Measurements from ENCODE around the gene LIPC. TPM values are rescaled to one million over a fixed set of nuclear protein-coding genes. Genes with fewer than 3 reads are reported as not detected.

LIPC gene
- total RNA-seq, 1 donor from 2014 or later, result not detected

DNA sequence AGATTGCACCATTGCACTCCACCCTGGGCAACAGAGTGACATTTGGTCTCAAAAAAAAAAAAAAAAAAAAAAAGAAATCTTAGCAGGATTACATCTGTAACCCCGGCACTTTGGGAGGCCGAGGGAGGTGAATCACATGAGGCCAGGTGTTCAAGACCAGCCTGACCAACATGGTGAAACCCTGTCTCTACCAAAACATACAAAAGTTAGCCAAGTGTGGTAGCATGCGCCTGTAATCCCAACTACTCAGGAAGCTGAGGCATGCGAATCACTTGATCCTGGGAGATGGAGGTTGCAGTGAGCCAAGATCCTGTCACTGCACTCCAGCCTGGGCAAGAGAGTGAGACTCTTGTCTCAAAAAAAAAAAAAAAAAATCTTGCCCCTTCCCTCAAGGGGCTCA lies 40.4 kb downstream of the LIPC start:
- DNase-seq (ENCODE audit: low spot score), result no peak

DNA sequence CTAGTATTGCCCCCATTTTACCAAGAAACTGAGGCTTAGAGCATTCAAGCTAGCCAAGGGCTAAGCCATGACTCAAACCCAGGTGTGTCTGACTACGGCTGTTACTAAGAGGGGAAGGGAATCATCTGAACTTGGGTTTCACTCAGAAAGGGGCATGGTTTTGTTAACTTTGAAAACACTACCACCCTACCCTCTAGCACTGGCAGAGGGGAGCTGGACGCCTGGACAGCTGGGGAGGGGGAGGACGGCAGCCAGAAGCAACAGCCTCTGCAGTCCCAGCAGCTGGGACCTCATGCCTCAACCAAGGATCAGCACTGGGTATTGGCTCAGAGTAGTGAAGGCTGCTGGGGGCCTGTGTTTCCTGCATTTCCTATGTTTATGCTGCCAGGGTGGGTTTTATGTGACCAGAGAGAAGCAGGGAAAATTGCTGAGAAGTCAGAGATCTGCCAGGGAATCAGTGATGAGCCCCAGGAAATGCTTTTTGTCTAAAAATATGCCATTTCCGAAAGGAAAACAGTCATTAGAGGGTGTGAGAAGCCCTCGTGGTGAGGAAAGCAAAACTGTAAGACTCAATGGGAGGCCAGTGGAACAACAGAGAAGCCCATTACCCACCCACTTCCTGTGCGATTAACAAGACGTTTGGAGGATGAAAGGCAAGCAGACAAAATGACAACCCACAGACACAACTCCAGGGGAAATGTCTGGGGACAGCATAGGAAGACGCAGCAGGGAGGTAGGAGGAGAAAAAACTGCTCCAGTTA lies 41.2 kb downstream of the LIPC start:
- DNase-seq (ENCODE audit: low spot score), result no peak

DNA sequence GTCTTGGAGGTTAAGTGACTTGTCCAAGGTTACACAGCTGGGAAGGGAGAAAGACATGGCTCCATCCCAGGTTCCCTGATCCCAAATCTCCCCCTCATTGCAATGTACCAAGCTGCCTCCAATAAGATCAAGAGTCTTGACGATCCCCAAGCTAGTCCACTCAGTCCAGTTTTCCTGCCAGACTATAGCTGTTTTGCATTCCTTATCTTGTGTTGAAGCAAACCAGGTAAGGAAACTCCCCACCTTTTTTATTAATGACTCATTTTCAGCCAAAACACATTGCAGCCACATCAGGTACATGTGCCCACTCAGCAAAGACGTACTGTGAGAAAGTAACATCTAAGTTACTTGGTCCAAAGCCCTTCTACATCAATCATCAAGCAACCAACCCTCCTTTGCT lies 41.9 kb downstream of the LIPC start:
- DNase-seq (ENCODE audit: low spot score), result no peak

DNA sequence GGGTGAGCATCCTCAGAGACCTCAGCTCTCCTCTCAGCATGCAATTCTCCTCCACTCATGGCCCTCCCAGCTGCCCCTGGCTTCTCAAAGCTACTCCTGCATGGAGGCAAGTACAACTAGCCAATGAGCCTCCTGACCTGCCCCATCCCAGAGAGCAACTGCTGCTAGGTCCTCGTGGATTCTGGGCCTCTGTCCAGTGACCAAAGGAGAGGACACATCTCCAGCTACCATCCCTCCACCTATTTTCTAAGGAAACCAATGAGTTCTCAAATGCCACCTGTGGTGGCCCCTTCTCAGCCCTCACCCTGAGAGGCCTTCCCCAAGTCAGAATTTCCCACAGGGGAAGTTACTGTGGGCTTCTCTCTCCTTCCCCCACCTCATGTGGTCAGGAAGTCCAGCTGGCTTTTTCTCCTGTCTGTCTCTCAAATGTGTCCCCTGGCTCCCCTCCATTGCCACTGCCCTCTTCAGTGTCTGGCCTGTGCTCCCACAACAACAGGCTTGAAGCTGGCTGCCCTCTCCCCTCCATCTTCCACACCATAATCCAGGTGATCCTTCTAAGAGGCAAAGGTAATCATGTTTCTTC lies 43.0 kb downstream of the LIPC start:
- DNase-seq (ENCODE audit: low spot score), result no peak

DNA sequence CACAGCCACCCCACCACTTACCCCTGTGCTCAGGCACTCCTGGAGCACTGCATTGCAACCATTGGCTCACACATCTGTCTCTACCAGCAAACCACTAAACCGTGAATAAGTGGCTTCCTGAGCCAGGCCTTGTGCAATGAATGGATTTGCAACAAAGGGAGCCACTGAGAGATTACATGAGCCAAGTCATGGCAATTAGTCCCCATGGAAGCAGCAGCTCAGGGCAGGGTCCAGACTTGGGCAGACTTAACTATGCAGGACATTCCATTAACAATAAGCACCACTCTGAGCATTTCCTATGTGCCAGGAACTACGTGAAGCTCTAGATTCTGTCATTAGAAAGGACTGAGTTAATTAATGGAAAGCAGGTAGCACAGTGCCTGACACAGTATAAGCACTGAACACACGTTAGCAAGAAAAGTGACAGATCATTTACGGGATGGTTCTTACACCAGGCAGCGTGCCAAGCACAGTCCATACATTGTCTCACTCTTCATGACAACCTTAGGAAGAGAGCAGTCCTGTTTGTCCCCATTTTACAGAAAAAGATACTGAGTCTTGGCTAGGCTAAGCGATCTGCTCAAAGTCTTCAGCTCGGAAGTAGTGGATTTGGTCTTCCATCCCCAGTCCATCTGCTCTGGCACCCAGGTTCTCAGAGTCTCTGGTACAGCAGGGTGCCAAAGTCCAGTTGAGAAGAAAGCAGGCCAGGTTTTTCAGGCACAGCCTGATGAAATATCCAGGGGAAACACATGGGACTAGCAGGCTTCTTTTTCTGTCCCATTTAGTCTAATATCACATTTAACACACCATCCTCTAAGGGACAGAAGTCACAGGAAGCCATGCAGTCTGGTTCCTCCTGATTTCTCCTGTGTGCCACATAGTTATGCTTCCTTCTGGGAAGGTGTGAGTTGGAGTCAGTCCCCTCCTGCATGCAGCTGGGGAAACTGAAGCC lies 44.1 kb downstream of the LIPC start:
- DNase-seq (ENCODE audit: low spot score), result no peak

DNA sequence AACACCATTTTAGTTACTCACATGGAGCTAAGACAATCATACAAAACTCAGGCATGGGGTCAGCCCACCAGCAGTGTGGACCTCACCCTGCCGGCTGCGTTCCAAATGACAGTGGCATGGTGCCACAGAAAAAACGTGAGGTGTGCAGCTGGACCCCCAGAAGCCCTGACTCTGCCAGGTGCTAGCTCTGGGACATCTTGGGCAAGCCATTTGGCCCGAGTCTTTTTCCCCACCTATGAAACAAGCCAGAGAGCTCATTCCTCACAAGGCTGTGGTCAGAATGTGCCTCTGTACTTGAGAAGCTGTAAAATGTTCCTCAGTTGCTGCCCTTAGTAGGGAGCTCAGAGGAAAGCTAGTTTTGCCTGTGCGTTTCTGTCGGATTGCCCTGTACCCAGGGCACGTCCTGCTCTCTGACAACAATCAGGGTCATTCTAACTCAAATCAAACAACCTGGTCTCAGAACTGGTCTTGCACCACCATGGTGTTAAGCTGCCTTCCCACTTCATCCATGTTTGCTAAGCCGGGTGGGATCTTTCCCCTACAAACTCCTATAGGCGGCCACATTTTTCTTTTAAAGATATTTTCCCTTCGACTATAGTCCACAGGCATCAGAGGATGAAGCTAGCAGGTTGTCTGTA lies 44.9 kb downstream of the LIPC start:
- DNase-seq (ENCODE audit: low spot score), result no peak

DNA sequence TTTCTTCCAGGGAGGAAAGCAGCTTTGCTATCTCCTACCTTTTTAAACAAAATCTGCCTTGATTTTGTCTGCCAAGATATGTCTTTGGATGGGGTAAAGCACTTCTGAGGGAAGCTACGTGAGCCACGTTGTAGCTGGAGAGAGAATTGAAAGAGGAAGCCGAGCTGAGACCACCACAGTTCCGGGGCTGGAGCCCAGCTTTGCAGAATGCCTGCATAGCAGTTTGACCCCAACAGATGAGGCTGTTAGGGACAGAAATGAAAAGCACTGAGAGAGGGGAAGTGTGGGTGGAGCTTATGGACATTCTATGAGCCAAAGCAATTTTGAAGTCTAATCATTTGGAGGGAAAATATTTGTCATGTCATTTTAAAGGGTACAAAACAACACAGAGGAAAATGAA lies 45.4 kb downstream of the LIPC start:
- DNase-seq (ENCODE audit: low spot score), result no peak

DNA sequence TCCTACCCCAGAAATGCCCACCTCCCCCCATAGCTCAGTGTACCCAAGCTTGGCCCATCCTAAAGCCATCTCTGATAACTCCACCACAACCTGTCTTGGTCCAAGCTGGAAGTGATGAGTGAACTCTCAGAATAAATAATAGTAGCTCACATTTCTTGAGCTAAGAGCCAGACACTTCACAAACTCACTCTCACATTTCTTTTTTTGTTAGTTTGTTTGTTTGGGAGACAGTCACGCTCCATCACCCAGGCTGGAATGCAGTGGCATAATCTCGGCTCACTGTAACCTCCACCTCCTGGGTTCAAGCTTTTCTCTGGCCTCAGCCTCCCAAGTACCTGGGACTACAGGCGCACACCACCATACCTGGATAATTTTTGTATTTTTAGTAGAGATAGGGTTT lies 46.2 kb downstream of the LIPC start:
- DNase-seq (ENCODE audit: low spot score), result no peak

DNA sequence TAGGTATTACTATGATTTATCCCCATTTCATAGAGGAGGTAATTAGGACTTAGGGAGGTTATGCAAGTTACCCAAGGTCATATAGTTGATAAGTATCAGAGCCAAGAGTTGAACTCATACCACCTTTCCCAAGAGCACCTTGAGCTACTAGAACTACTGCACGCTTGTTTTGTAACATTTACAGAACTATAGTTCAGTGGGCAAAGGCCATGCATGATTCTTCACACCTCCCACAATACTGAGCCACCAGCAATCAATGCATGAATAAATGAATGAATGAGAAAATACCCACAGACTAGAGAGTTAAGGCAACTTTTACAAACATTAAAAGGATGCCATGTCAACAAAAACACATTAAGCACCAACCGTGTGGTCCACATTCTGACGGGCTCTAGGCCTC lies 46.8 kb downstream of the LIPC start:
- no peak for DNase-seq (ENCODE audit: low spot score)

DNA sequence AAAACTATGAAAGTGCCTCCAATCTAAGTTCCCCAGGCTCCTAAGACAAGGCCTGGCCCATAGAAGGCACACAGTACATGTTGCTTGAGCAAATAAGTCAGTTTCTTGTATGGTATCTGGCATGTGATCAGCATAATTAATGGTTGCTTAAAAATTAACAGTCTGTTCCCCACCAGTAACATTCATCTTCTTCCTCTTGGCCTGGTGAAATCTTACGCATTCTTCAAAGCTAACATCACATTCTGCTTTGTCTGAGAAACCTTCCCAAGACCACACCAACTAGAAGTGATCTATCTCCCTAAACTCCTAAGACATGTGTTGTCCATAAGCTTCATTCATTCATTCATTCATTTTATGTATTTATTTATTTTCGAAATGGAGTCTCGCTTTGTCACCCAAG lies 48.1 kb downstream of the LIPC start:
- DNase-seq (ENCODE audit: low spot score), result no peak

DNA sequence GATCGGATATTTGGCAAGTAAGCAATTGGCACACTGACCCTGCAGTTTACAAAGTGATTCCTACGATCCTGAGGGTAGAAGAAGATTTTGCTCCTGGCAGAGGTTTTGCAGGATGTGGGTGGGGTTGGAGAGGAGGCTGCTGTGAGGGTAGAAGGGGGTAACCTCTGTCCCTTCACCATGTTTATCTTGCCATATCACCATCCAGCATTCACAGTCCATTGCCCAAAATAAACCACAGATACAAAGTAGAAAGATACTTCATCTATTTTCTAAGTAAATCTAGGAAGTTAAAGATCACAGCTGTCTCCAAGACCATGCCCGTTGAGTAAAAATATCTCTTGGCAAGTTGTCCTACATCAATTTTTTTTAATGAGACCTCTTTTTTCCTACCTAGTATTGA lies 51.6 kb downstream of the LIPC start:
- DNase-seq (ENCODE audit: low spot score), result no peak

DNA sequence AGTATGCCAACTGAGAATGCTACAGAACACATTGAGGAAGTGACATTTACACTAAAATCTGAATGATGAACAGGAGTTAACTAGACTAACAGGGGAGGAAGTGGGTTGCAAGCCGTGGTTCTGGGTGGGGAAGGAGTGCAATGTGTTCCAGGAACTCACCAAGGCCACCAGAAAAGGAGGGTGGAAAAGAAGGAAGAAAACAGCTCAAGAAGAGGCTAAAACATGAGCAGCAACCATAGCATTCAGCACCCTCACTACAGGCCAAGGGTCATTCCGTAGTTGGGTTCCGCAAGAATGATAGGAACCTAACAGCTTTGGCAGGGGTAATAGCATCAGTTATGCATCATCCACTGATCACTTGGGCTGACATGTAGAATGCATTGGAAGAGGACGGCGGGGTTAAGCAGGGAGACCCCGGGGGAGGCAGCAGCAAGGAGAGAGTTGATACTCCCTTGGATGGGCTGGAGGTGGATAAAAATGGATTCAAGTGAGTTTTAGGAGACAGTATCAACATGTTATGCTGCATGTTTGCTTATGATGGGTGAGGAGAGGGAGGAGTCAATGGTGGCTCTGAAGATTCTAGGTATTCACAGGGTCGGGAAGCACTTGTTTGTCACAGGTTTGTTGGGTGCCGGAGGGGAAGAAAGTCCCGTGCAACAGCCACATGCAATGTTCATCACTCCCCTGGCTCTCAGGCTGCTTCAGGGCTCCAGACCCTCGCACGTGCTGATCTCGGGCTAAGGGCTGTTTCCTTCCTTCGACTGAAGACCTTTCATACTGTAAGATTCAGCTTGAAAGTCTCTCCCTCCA lies 53.2 kb downstream of the LIPC start:
- DNase-seq (ENCODE audit: low spot score), result no peak

DNA sequence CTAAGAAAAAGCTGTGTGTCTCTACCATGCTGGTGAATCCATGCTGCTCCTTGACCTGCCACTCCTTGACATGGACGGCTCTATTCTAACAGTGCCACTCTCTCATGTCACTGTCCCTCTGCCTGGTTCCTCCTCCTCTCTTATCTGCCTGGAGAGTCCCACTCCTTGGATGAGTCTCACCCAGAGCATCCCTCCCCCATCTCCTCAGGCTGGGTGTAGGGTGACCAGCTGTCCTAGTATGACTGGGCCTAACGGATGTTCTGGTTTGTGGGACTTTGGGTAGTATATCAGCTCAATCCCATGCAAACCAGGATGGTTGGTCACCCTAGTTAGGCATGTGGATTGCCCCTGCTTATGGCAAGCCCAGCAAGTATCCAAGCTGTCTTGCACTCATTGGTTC lies 54.3 kb downstream of the LIPC start:
- no peak for DNase-seq (ENCODE audit: low spot score)

DNA sequence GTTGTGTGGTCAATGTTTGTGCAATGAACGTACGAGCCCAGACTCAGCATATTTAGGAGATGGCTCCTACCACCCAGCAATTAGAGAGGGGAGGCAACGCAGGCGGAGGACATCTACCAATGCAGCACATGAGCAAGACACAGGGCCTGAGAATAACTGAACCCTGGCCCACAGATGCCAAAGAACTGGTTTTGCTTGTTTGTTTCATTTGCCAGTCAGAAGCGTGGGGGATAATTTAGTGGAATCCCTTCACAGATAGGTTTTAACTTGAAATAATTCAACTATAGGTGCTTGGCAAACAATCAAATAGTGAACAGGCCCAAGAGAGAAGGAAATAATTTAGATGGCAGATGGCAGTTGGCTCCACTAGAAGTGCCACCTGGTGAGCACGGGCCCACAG lies 54.8 kb downstream of the LIPC start:
- no peak for DNase-seq (ENCODE audit: low spot score)

DNA sequence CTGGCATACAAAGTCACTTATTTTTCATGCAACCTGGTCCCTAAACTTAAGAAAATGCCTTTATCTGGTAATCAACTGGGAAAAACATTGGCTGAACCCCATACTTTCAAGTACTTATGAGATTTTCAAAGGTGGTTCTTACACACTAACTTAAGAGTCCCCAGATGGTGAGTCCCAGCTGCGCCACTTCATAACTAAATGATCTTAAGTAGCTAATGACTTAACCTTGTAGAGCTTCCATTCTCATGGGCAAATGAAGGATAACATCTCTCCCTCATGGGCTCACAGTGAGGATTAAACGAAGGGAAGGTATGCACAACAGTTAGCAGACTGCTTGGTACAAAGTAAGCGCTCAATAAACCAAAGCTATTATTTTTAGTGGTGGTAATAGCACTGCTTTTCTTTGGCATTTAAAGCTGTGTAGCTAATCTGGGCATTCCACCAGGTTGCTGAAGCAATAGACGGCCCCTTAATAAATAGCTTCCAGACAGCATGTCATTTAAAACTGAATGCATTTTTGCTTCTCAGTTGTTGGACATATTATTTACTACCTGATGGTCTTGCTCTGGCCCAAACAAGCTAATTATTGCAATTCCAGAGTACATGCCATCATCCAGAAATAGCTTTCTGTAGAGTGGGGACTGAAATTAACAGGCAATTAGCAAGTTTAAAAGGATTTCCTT lies 55.4 kb downstream of the LIPC start:
- no peak for DNase-seq (ENCODE audit: low spot score)

DNA sequence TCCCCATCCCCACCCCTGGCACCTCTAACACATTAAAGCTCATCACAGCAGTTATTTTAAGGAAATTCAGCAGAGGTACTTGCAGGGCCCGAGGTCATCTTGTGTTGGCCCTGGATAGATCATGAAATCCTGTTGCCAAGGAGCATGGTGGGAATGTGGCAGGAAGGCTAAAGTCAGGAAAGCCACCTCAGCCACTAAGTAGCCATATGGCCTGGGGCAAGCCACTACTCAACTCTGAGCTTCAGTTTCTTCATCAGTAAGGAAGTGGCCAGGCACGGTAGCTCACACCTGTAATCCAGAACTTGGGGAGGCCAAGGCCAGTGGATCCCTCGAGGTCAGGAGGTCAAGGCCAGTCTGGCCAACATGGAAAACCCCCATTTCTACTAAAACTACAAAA lies 55.9 kb downstream of the LIPC start:
- DNase-seq (ENCODE audit: low spot score), result no peak

DNA sequence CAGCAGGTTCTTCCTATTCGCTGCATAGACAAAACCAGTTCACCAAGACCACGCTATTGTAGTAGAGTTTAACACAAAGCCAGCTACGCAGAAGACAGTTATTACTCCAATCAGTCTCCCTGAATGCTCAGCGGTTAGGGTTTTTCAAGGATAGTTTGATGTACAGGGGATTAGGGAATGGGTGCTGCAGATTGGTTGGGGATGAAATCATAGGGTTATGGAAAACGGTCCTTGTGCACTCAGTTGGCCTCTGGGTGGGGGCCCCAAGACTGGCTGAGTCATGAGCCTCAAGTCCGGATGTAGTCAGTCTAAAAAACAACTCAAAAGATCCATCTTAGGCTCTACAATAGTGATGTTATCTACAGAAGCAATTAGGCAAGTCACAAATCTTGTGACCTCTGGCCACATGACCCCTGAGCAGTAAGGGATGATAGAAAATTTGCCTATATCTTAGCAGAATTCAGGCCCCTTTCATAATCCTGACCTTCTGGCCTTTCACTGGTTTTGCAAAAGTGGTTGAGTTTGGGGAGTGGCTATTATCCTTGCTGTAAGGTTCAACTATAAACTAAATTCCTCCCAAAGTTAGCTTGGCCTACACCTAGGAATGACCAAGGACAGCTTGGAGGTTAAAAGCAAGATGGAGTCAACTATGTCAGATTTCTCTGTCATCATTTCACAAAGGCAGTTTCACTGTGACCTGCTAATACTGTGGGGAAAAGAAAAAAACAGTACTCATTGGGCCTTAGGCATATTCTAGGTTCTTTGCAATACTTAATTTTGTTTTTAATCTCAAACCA lies 57.7 kb downstream of the LIPC start:
- no peak for DNase-seq (ENCODE audit: low spot score)

DNA sequence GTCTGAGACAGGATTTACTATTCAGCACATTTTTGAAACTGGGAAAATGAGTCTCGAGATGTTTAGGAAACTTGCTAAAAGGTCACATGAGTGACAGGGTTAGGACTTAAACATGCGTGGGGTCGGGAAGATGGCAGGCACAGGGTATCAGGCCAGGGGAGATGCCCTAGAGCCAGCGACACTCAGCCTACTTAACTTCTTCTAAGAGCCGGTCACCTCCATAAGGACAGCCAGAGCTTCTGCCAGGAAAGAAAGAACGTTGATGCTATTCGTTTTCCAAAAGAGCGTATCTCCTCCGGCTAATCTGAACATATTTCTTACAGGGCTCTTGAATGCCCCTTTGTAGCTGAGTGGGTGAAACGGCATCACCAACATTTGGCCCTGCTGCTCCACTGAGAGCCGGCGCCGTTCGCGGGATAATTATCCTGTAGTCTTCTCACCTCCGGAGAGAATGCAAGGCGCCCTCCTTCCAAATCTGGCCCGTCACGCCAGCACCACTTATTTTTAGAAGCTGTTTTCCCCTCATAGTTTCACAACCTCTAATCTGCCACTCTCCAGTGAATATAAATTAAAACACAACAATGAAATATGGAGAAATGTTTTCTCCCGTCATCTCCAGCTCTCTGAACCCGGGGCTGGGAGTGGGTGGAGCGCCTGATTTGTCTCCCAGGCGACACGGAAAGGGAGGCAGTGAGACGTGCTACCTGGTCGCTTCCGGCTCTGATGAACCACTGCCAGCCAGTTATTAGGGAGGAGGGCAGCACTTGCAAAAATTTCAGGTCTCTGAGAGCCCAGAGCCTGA lies 58.5 kb downstream of the LIPC start:
- no peak for DNase-seq (ENCODE audit: low spot score)
